Loucy (cell line): Measurements from ENCODE around the gene NPC1.

Experiments
- EZH2phosphoT487 ChIP-seq: fragments of 200-600 bp; IDR thresholded peaks from 2 replicates; pipeline ENCODE4 v1.6.1; 2018; ENCODE audit warnings: antibody characterized with exemption, mild to moderate bottlenecking, moderate library complexity, borderline replicate concordance
- TF ChIP-seq, protein P1 (sequence below): fragments of 200-600 bp; sonication (generic); conservative IDR thresholded peaks from 2 replicates; pipeline ENCODE4 v1.5.1; 2014; ENCODE audit warnings: mild to moderate bottlenecking, antibody characterized with exemption, low read length

DNA sequence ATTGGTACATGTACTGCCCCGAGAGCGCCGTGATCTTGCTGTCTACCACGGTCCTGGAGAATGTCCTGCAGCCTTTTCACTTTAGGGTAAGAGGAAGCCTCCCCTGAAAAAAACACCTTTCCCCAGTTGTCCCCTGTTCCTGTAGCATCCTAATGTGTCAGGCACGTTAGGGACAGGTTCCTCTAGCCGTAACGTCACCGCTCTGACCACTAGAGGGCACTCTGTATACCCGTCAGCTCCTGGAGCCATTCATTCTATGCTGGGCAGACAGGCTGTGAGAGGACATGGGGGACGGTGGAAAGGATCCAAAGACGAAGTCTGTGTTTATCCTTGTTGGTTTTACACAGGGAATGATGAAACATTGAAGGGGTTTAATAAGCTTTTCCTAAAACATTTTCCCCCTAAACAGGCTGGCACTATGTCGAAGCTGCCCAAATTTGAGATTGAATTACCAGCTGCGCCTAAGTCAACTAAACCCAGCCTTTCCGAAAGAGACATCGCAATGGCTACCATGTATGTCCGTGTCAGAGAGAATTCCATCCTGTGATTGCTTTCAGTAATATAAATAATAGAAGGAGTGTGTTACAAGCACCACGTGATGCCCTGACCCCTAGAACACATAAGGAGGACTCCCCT, 70.3 kb downstream of the NPC1 start:
- TF ChIP-seq, protein P1, sequence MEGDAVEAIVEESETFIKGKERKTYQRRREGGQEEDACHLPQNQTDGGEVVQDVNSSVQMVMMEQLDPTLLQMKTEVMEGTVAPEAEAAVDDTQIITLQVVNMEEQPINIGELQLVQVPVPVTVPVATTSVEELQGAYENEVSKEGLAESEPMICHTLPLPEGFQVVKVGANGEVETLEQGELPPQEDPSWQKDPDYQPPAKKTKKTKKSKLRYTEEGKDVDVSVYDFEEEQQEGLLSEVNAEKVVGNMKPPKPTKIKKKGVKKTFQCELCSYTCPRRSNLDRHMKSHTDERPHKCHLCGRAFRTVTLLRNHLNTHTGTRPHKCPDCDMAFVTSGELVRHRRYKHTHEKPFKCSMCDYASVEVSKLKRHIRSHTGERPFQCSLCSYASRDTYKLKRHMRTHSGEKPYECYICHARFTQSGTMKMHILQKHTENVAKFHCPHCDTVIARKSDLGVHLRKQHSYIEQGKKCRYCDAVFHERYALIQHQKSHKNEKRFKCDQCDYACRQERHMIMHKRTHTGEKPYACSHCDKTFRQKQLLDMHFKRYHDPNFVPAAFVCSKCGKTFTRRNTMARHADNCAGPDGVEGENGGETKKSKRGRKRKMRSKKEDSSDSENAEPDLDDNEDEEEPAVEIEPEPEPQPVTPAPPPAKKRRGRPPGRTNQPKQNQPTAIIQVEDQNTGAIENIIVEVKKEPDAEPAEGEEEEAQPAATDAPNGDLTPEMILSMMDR = peak; percentile 96
- TF ChIP-seq EZH2phosphoT487 = no peak
